CD4-positive, alpha-beta T cell treated with Interleukin-12 subunit alpha and Interleukin-12 subunit beta, for 1 hour (primary cell): Measurements from ENCODE around the gene GABBR1.
"Not testable (repeated sequence)": the region's sequence is repeated elsewhere in the genome, so short reads cannot be mapped to it uniquely, and the experiment has no call there.

Experiments
- DNase-seq: peaks from one replicate; pipeline ENCODE4 v3.0.0-alpha.2; 2020

The GABBR1 gene

DNA sequence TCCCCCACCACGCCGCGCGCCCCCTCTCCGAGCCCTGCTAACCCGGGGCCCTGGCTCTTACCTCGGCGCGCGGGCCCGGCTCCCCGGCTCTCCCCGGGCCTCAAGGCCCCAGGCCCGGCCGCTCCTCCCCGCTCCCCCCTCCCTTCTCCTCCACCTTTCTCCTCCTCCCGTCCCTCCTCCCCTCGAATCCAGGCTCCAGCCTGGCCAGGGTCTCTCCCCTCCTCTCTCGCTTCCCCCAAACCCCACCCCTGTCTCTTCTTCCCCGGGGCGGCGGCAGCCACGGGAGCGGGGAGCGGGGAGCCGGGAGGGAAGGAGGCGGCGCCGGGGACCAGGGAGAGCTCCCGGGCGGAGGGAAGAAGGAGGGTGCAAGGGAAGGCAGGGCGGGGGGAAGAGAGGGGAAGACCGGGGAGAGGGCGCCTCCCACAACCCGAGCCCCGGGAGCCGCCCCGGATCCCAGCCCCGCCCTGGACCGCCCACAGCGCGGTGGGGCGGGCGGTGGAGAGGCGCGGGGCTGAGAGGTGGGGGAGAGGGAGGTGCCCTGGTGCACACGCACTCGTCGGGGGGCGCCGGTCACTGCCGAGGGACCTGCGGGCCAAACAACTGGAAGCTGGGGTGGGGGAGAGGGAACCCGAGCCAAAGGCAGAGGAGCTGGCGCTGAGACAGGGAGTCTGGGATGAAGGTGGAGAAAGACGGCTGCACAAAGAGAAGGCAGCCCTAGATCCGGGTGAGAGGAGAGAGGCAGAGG lies at the start of gene GABBR1:
GABBR1 (minus strand) TSS at position 395 of the 745 bp plus-strand sequence. CDS start 798 bp downstream, outside the sequence.
- peak; percentile 77 for DNase-seq

DNA sequence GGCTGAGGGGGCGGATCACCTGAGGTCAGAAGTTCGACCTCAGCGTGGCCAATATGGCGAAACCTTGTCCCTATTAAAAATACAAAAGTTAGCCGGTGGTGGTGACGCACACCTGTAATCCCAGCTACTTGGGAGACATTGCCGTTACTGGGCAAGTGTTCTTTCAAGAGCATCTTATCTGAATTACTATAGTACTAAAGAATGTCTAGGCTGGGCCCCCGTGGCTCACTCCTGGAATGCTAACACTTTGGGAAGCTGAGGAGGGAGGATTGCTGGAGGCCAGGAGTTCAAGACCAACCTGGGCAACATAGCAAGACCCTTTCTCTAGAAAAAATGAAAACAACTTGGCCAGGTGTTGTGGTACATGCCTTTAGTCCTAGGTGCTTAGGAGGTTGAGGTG lies 48.8 kb upstream of the GABBR1 start:
- DNase-seq: no peak

- no peak for DNase-seq
These were observed 47.9 kb upstream of the GABBR1 start, which contains the start of gene ZFP57 for GRCh38 chr6:29680904-29681303. Gene ZFP57, minus strand, starts transcription at chr6:29681152. Its CDS starts 4,149 bp downstream, at chr6:29677003.

- DNase-seq: no peak
These were observed 47.4 kb upstream of the GABBR1 start for GRCh38 chr6:29680416-29680815.

DNA sequence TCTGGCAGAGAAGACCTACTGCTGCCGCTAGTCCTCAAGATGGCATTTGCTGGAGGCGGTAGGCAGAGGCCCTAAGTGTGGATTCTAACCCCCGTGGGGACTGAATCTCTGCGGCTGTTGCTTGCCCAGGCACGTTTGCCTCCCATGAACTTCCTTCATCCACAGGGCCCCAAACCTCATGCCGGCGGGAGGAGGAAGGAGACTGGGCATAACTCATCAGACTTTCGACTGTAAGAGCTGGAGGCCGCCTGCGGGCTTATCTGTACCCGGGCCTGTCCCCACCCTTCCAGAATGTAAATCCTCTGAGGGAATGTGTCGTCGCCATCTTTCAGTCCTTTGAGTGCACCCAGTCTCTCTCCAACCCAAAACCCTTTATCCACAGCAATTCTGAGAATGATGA lies 47.0 kb upstream of the GABBR1 start:
- no peak for DNase-seq

DNA sequence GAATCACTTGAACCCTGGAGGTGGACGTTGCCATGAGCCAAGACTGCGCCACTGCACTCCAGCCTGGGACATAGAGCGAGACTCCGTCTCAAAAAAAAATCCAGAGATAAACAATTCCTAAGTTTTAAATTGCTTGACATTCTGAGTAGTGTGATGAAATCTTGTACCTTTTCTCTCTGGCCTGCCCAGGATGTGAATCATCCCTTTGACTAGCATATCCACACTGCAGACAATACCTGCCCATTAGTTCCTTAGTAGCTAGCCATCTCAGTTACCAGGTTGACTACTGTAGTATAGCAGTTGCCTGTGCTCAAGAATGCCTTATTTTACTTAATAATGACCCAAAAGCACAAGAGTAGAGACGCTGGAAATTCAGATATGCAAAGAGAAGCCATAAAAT lies 45.1 kb upstream of the GABBR1 start:
- DNase-seq: no peak

GRCh38 chr6:29676981-29677601 lies 44.1 kb upstream of the GABBR1 start:
- DNase-seq: no peak

- DNase-seq: no peak
These were observed 42.6 kb upstream of the GABBR1 start for GRCh38 chr6:29675561-29675960.

- DNase-seq: no peak
These were observed 41.0 kb upstream of the GABBR1 start for GRCh38 chr6:29674008-29674407.

DNA sequence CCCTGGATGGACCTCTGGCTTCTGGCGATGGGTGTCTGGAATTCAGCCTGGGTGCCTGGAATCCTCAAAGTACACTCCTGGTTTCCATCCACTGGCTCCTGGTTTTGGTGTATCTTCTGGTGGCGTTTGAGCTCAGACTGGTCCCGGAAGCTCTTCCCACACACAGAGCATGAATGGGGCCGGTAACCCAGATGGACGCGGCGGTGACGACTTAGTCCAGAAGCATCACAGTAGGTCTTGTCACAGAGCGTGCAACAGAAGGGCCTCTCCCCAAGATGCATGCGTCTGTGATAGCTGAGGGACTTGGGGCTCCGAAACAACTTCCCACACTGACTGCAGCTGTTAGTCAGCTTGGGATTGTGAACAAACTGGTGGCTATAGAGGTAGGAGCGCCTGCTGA lies 40.2 kb upstream of the GABBR1 start:
- DNase-seq: no peak

DNA sequence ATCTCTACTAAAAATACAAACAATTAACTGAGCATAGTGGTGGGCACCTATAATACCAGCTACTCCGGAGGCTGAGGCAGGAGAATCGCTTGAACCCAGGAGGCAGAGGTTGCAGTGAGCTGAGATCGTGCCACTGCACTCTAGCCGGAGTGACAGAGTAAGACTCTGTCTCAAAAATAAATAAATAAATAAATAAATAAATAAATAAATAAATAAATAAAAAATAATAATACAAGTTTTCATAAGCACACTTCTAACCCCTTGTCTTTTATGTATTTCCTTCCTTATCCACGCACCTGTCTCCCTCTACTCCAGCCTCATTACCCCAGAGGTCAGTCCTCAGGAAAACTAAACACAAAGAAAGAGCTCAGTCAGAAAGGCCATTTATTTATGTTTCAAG lies 39.1 kb upstream of the GABBR1 start:
- DNase-seq: not testable (repeated sequence)

DNA sequence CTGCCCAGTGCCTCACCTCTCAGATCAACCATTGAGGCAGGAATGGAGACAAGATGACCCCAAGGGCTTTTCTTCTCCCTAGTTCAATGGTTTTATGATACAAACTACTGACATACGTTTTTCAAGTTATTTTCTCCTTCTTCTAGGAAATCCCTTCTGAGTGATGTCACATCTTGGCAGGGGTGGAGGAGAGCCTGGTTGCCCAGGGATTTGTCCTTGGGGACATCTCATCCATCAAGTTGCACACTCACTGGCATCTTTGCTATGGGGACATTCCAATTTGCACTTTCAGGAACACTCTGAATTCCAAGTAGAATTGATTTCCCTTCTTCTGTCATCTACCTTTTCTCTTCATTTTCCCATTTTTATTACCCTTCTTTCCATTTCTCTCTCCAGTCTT lies 38.0 kb upstream of the GABBR1 start:
- DNase-seq: no peak

DNA sequence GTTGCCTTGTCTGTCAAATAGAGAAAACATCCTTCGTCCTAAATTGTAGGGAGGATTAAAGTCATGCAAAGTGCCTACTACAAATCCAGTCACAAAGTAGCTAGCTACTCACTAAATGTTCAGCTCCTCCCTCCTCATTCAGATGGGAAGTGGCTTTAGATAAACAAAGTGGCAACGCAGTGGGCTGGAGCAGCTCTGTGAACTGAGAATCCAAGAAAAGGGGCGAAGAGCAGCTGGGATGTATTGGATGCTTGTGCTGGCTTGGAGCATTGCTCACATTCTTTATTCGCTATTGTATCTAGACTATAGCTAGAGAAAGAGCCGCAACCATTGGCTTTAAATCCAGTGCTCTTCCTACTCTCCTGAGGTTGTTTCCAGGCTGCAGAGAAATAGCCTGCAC lies 34.2 kb upstream of the GABBR1 start:
- DNase-seq: no peak

DNA sequence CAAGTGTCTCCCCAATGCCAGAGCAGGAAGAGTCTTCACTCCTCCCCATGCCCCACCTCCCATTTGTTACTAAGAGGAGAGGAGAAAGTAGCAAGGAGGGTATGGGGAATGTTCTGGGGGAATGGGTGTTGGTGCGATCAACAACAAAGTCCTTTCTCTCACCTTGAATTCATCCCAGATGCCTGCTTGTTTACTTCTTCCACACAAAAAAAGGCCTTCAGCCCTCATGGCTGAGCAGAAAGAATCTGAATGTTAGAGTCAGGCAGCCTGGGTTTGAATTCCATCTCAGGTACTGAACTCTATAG lies 33.8 kb upstream of the GABBR1 start:
- no peak for DNase-seq

DNA sequence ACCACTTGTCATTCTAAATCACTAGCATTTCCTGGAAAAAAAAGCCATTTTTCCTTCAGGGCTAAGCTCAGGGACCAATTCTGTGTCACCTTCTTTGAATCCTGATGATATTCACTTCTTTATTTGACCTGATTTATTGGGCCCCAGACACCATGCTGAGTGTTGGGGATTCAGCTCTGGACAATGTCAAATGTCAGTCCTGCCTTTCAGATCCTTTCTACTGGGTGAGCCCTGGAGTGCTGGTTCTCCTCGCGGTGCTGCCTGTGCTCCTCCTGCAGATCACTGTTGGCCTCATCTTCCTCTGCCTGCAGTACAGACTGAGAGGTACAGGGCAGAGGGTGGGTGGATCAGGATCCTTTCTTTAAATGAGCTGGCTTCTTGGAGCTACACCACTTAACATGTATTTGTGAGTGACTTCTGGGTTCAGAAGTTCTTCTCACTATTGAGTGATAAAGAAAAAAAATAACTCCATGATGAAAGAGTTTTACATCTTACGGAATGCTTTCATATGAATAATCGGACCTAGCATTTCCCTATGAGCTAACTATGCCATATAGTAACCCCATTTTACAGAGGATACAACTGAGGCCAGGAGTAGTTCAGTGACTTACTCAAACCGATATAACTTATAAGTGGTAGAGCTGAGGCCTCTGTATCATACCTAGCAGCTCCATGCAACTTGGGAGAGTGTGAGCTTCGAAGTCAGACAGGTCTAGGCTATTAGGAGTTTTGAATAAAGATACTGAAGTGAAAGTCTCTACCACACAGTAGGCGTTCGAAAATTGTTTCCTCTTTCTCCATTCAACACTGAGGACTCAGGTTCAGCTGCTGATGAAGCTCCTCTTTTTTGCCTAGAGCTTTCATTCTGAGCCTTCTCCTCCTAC lies 33.2 kb upstream of the GABBR1 start:
- DNase-seq: no peak

DNA sequence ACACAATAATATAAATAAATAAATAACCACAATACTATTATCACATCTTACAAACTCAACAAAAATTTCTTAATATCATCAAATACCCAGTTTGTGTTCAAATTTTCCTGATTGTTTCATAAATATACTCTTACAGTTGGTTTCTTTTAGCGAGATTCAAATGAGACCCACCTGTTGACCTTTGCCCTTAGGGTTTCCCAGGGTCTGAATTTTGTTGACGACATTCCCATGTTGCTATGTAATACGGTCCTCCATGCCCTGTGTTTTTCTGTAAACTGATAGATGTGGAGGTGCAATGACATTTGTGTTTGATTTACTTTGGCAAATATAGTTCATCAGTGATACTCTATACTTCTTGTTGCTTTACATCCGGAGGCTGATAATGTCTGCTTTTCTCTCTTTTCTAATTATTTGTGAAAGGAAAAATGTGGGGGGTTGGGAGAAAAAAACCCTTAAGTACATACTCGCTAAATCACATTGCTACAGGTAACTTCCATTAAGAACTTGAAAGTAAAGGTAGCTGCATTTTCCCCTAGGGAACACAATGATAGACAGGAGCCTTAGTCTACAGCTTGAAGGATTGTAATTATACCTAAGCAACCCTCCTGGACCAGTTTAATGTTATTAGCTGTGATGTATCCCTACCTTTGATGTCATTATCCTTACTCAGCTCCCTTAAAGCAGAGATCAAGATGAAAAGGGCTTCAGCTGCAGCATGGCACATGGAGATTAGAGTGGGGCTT lies 30.5 kb upstream of the GABBR1 start:
- DNase-seq: no peak

DNA sequence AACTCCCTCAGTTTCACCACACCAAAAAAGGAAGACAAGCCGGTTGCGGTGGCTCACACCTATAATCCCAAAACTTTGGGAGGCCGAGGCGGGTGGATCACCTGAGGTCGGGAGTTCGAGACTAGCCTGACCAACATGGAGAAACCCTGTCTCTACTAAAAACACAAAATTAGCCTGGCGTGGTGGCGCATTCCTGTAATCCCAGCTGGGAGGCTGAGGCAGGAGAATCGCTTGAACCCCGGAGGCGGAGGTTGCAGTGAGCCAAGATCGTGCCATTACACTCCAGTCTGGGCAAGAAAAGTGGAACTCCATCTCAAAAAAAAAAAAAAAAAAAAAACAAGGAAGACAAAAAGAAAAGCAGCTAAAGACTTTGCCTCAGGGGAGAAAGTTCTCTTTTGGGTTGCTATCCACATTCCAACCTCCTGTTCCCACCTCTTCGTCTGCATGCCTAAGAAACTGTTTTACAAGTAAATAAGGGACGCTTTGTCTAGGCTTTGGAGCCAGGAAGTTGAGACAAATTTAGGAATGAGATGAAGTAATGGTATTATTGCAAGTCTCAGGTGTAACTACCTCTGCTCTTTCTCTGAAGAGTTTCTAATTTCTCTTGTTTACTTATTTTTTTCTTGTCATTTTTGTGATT lies 28.6 kb upstream of the GABBR1 start:
- DNase-seq: not testable (repeated sequence)

- no peak for DNase-seq
These were observed 28.1 kb upstream of the GABBR1 start for GRCh38 chr6:29661071-29661470.

DNA sequence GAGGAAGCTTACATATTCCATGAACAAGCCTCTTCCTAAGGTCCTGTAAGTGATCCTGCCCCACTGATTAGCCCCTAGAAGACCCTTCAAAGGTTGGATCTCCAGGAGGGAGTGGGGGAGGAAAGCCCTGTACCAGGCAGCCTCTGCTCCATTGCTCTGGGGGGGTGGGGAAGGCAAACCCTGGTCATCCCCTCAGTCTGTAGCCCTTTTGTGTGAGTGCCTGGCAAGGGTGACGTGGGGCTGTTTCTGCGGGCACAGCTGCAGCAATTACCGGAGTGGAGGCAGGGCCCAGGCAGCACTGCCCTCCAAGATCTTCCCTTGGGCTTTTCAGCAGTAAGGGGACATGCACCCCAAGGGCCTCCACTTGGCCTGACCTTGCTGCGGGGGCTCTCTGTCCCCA lies 23.8 kb upstream of the GABBR1 start, which contains the start of gene MOG:
MOG (plus strand) TSS at position 295 of the 400 bp plus-strand sequence. CDS start 118 bp downstream, outside the sequence.
- DNase-seq: no peak

- DNase-seq: no peak
These were observed 23.2 kb upstream of the GABBR1 start for GRCh38 chr6:29656157-29656556.

GRCh38 chr6:29655658-29656057 lies 22.7 kb upstream of the GABBR1 start:
- DNase-seq: no peak

DNA sequence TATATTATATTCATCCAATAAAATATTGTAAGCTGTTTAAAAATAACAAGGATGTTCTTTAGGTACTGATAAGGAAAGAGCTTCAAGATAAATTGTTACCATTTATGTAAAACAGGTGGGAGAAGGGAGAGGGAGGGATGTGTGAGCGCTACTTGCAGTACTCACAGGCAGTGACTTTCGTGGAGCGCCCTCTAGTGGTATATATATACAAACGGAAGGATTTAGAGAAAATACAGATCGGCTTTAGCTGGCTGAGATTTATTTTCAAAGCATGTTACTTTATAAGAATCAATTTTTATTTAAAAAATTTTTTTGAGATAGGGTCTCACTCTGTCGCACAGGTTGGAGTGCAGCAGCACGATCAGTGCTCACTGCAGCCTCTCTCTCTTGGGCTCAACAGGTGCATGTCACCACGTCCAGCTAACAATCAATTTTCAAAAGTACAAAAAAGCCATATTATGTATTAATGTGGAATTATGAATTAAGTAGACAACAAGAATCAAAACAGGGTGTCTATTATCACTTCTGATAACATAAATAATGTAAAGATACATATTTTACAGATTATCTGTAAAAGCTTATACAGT lies 20.6 kb upstream of the GABBR1 start:
- DNase-seq: peak; percentile 76
